Activated CD8-positive, alpha-beta T cell treated with anti-CD3 and anti-CD28 coated beads, Interleukin-2, amount 10 ng/mL, durations not matched to agents 7 days and 5 days (primary cell): ENCODE data around the gene ALDH1L2. TPM values are rescaled to one million over a fixed set of nuclear protein-coding genes. Genes with fewer than 3 reads are reported as not detected.

Experiments used
- ATAC-seq: fragments of 150-1000 bp; cut with Tn5 transposase; one replicate; pipeline ENCODE4 v1.10.0; 2021; ENCODE audit warnings: moderate library complexity
- CTCF ChIA-PET: fragments of 350-600 bp; sonication (Branson Sonifier 250); formaldehyde crosslinking; loops from one replicate; lab custom pipeline; 2021; ENCODE audit warnings: antibody characterized with exemption; lab: Charles Lee
- POLR2A ChIA-PET: fragments of 350-600 bp; sonication (Branson Sonifier 250); formaldehyde crosslinking; loops from one replicate; lab custom pipeline; 2021; ENCODE audit warnings: antibody characterized with exemption; lab: Charles Lee
- DNase-seq: peaks from one replicate; pipeline ENCODE4 v3.0.0-alpha.2; 2020
- H3K27ac Mint-ChIP-seq: one replicate; pipeline ENCODE4 v1.8.0; 2021; ENCODE audit warnings: mild to moderate bottlenecking, mixed read lengths
- H3K27me3 Mint-ChIP-seq: one replicate; pipeline ENCODE4 v1.8.0; 2021; ENCODE audit warnings: low read depth, mixed read lengths
- H3K36me3 Mint-ChIP-seq: one replicate; pipeline ENCODE4 v1.8.0; 2021; ENCODE audit warnings: low read depth, mixed read lengths
- H3K4me1 Mint-ChIP-seq: one replicate; pipeline ENCODE4 v1.8.0; 2021; ENCODE audit warnings: low read depth, mixed read lengths
- H3K4me3 Mint-ChIP-seq: one replicate; pipeline ENCODE4 v1.8.0; 2021; ENCODE audit warnings: mild to moderate bottlenecking, mixed read lengths
- H3K9me3 Mint-ChIP-seq: one replicate; pipeline ENCODE4 v1.8.0; 2022; ENCODE audit warnings: mixed read lengths; ENCODE audit not compliant: insufficient read depth
- total RNA-seq, 2 experiments: library from RNA; stranded (reverse); gene quantifications; one replicate each; pipeline ENCODE4 v1.2.3, GENCODE V29; 2021

The ALDH1L2 gene
- total RNA-seq, result under 1 TPM; 0.18 to 0.21 TPM

GRCh38 chr12:105084251-105085250 is at the start of gene ALDH1L2:
Gene ALDH1L2 (minus strand): TSS chr12:105084458. CDS start chr12:105084436, 22 bp downstream.
- peaks cover 7% of the 10 kb centered on the region for H3K4me1 Mint-ChIP-seq
- no peak within 1 kb of the TSS for H3K27ac Mint-ChIP-seq
- DNase-seq, result peak; percentile 61
- ATAC-seq, result peak; percentile 97
- H3K27me3 Mint-ChIP-seq, result peaks cover 23% of the 10 kb centered on the region
- H3K9me3 Mint-ChIP-seq, result peaks cover 7% of the 10 kb centered on the region
- H3K4me3 Mint-ChIP-seq, result peak within 1 kb of the TSS; percentile 58
- CTCF ChIA-PET, result no interaction called here
- no peaks in the 10 kb centered on the region for H3K36me3 Mint-ChIP-seq
- POLR2A ChIA-PET, result no interaction called here

- Mint-ChIP-seq H3K36me3 (peaks cover 63% of the 10 kb centered on the region), H3K4me3 (no peak overlapping the region)
- no peak for ATAC-seq
Observed at GRCh38 chr12:105120551-105120950, 36.3 kb upstream of the ALDH1L2 start.

GRCh38 chr12:105116969-105117368 is 32.7 kb upstream of the ALDH1L2 start:
- H3K9me3 Mint-ChIP-seq, result no peaks in the 10 kb centered on the region
- peaks cover 64% of the 10 kb centered on the region for H3K36me3 Mint-ChIP-seq
- no peak overlapping the region for H3K4me3 Mint-ChIP-seq
- peaks cover 16% of the 10 kb centered on the region for H3K4me1 Mint-ChIP-seq
- no peaks in the 10 kb centered on the region for H3K27me3 Mint-ChIP-seq
- no peak for ATAC-seq
- no peak for DNase-seq
- POLR2A ChIA-PET, result no interaction called here
- no peak overlapping the region for H3K27ac Mint-ChIP-seq
- CTCF ChIA-PET, result interaction anchor here (1.0 kb wide), 1 partner anchor 15 kb away, joined by 3 read pairs; no protein-coding TSS in a partner anchor

More at GRCh38 chr12:105120551-105120950, 36.3 kb upstream of the ALDH1L2 start:
- Mint-ChIP-seq H3K9me3 (no peaks in the 10 kb centered on the region), H3K27ac (no peak overlapping the region), H3K4me1 (no peaks in the 10 kb centered on the region), H3K27me3 (no peaks in the 10 kb centered on the region)
- CTCF ChIA-PET, result no interaction called here
- POLR2A ChIA-PET, result no interaction called here
- no peak for DNase-seq

- Mint-ChIP-seq H3K4me1 (peaks cover 42% of the 10 kb centered on the region), H3K27ac (no peak overlapping the region), H3K4me3 (no peak overlapping the region), H3K36me3 (peaks cover 54% of the 10 kb centered on the region), H3K9me3 (no peaks in the 10 kb centered on the region), H3K27me3 (no peaks in the 10 kb centered on the region)
- DNase-seq (no peak), ATAC-seq (no peak)
- ChIA-PET POLR2A (no interaction called here), CTCF (no interaction called here)
Observed at GRCh38 chr12:105113094-105113493, 28.8 kb upstream of the ALDH1L2 start.

GRCh38 chr12:105110851-105111250 is 26.6 kb upstream of the ALDH1L2 start:
- peaks cover 8% of the 10 kb centered on the region for H3K27me3 Mint-ChIP-seq
- POLR2A ChIA-PET, result no interaction called here
- ATAC-seq (no peak), DNase-seq (no peak)
- CTCF ChIA-PET, result no interaction called here
- peaks cover 43% of the 10 kb centered on the region for H3K36me3 Mint-ChIP-seq
- no peaks in the 10 kb centered on the region for H3K9me3 Mint-ChIP-seq
- no peak overlapping the region for H3K27ac Mint-ChIP-seq
- no peak overlapping the region for H3K4me3 Mint-ChIP-seq
- peaks cover 49% of the 10 kb centered on the region for H3K4me1 Mint-ChIP-seq

- H3K4me1 Mint-ChIP-seq, result peaks cover 47% of the 10 kb centered on the region
- peak overlapping the region; percentile 92 for H3K4me3 Mint-ChIP-seq
- H3K27ac Mint-ChIP-seq, result peak overlapping the region; percentile 98
- no peaks in the 10 kb centered on the region for H3K9me3 Mint-ChIP-seq
- ATAC-seq (no peak), DNase-seq (peak; percentile 31)
- ChIA-PET POLR2A (no interaction called here), CTCF (no interaction called here)
- H3K36me3 Mint-ChIP-seq, result peaks cover 33% of the 10 kb centered on the region
- H3K27me3 Mint-ChIP-seq, result peaks cover 12% of the 10 kb centered on the region
Observed at GRCh38 chr12:105109465-105110212, 25.4 kb upstream of the ALDH1L2 start.

GRCh38 chr12:105107494-105108371 is 23.5 kb upstream of the ALDH1L2 start, which contains the start of gene WASHC4:
Gene WASHC4 (plus strand): TSS chr12:105107731. CDS start chr12:105107801, 70 bp downstream.
- peaks cover 24% of the 10 kb centered on the region for H3K36me3 Mint-ChIP-seq
- peak; percentile 97 for ATAC-seq
- H3K27ac Mint-ChIP-seq, result peak within 1 kb of the TSS; percentile 98
- POLR2A ChIA-PET, result interaction anchor here (0.6 to 1.5 kb wide), 6 partner anchors 8 to 969 kb away, joined by 3 to 8 read pairs (median 3); partner anchors contain the start of gene NFYB
- H3K4me1 Mint-ChIP-seq, result peaks cover 39% of the 10 kb centered on the region
- DNase-seq, result peak; percentile 95
- peak within 1 kb of the TSS; percentile 92 for H3K4me3 Mint-ChIP-seq
- no peaks in the 10 kb centered on the region for H3K9me3 Mint-ChIP-seq
- CTCF ChIA-PET, result interaction anchor here (0.7 to 0.9 kb wide), 2 partner anchors 16 to 241 kb away, joined by 3 read pairs; no protein-coding TSS in a partner anchor
- H3K27me3 Mint-ChIP-seq, result peaks cover 19% of the 10 kb centered on the region

- ATAC-seq (peak; percentile 5), DNase-seq (no peak)
- CTCF ChIA-PET, result interaction anchor here (0.7 to 0.9 kb wide), 2 partner anchors 16 to 242 kb away, joined by 3 read pairs; no protein-coding TSS in a partner anchor
- POLR2A ChIA-PET, result interaction anchor here (0.6 to 1.5 kb wide), 5 partner anchors 9 to 969 kb away, joined by 3 to 8 read pairs (median 3); partner anchors contain the start of gene NFYB
- Mint-ChIP-seq H3K27ac (peak overlapping the region; percentile 98), H3K4me1 (peaks cover 35% of the 10 kb centered on the region), H3K4me3 (peak overlapping the region; percentile 92), H3K36me3 (peaks cover 19% of the 10 kb centered on the region), H3K9me3 (no peaks in the 10 kb centered on the region), H3K27me3 (peaks cover 23% of the 10 kb centered on the region)
Observed at GRCh38 chr12:105107171-105107493, 22.9 kb upstream of the ALDH1L2 start.

GRCh38 chr12:105106621-105107020 is 22.4 kb upstream of the ALDH1L2 start:
- Mint-ChIP-seq H3K27ac (no peak overlapping the region), H3K9me3 (no peaks in the 10 kb centered on the region), H3K4me1 (peaks cover 32% of the 10 kb centered on the region), H3K36me3 (peaks cover 14% of the 10 kb centered on the region), H3K4me3 (peak overlapping the region; percentile 92), H3K27me3 (peaks cover 26% of the 10 kb centered on the region)
- CTCF ChIA-PET, result interaction anchor here (0.5 to 0.9 kb wide), 2 partner anchors 15 to 166 kb away, joined by 3 read pairs; no protein-coding TSS in a partner anchor
- ATAC-seq (no peak), DNase-seq (no peak)
- POLR2A ChIA-PET, result interaction anchor here (1.3 kb wide), 1 partner anchor 53 kb away, joined by 3 read pairs; no protein-coding TSS in a partner anchor

GRCh38 chr12:105104762-105105161 is 20.5 kb upstream of the ALDH1L2 start:
- Mint-ChIP-seq H3K9me3 (no peaks in the 10 kb centered on the region), H3K27ac (no peak overlapping the region), H3K4me1 (peaks cover 20% of the 10 kb centered on the region), H3K4me3 (no peak overlapping the region), H3K36me3 (peaks cover 8% of the 10 kb centered on the region), H3K27me3 (peaks cover 31% of the 10 kb centered on the region)
- POLR2A ChIA-PET, result no interaction called here
- CTCF ChIA-PET, result no interaction called here
- no peak for DNase-seq
- no peak for ATAC-seq

GRCh38 chr12:105102673-105103072 is 18.4 kb upstream of the ALDH1L2 start:
- Mint-ChIP-seq H3K27me3 (peaks cover 43% of the 10 kb centered on the region), H3K36me3 (no peaks in the 10 kb centered on the region), H3K27ac (no peak overlapping the region), H3K4me1 (peaks cover 7% of the 10 kb centered on the region), H3K4me3 (no peak overlapping the region), H3K9me3 (no peaks in the 10 kb centered on the region)
- DNase-seq, result no peak
- no peak for ATAC-seq
- POLR2A ChIA-PET, result no interaction called here
- CTCF ChIA-PET, result no interaction called here
